ENCODE data around the gene LYST. TPM values are rescaled to one million over a fixed set of nuclear protein-coding genes. Genes with fewer than 3 reads are reported as not detected.
A peak's percentile ranks its signal among the peaks of the same experiment; 100 is the strongest.

LYST gene
- total RNA-seq, 1 donor from 2014 or later, result 52.1 TPM

DNA sequence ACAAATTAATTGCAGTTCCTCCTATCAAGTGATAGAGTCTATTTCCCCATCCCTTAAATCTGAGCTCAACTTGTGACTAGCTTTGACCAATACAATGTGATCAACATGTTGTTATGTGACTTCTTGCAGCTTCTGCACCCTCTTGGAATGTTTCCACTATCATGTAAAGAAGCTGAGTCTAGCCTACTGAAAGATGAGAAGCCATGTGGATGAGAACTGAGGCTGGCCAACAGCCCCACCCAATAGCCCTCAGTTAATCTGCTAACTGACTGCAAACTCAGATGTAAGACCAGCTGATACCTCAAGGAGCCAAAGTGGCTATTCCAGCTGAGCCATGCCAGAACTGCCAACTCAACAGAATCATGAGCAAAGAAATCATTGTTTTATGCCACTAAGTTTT, 44.0 kb downstream of the LYST start:
- DNase-seq (ENCODE audit: extremely low spot score in 2 of 2), result no peak
- Histone ChIP-seq H3K27ac (no peak overlapping the region), H3K4me1 (peaks cover 21% of the 10 kb centered on the region), H3K36me3 (peaks cover 0 to 7% of the 10 kb centered on the region in 2 donors), H3K4me3 (no peak overlapping the region), H3K9me3 (no peaks in the 10 kb centered on the region), H3K27me3 (no peaks in the 10 kb centered on the region)
- intact Hi-C loops (cut with DNase I), result no loop called here
- TF ChIP-seq POLR2AphosphoS5 (IDR thresholded peaks at IDR 0.05; ENCODE audit: insufficient read depth in 1 of 2, low read depth in 1 of 2) (no peak), POLR2A (IDR thresholded peaks at IDR 0.05) (no peak)
- TF ChIP-seq, protein P1, sequence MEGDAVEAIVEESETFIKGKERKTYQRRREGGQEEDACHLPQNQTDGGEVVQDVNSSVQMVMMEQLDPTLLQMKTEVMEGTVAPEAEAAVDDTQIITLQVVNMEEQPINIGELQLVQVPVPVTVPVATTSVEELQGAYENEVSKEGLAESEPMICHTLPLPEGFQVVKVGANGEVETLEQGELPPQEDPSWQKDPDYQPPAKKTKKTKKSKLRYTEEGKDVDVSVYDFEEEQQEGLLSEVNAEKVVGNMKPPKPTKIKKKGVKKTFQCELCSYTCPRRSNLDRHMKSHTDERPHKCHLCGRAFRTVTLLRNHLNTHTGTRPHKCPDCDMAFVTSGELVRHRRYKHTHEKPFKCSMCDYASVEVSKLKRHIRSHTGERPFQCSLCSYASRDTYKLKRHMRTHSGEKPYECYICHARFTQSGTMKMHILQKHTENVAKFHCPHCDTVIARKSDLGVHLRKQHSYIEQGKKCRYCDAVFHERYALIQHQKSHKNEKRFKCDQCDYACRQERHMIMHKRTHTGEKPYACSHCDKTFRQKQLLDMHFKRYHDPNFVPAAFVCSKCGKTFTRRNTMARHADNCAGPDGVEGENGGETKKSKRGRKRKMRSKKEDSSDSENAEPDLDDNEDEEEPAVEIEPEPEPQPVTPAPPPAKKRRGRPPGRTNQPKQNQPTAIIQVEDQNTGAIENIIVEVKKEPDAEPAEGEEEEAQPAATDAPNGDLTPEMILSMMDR (IDR thresholded peaks at IDR 0.05), result no peak

DNA sequence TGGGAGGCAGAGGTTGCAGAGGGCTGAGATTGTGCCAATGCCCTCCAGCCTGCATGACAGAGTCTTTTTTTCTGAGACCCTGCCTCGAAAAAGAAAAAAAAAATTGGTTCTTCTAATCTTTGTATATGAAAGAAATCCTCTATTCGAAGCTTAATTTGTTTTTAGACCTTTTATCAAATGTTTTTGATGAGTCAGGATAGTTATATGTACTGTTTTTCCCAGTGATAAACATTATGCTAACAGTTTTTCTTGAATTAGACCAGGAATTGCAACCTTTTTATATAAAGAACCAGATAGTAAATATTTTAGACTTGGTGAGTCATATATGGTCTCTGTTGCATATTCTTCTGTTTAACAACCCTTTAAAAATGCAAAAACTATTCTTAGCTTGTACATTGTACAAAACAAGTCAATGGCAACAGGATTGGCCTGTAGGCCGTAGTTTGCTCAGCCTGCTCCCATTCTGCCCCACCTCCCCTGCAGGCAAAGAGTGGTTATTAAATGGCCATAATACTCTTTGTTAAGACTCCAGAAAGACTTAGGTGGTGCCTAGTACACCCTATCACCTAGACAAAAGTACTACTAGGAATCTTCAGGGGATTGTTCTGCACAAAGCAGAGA, 45.2 kb downstream of the LYST start:
- Histone ChIP-seq H3K4me1 (peaks cover 21% of the 10 kb centered on the region), H3K9me3 (no peaks in the 10 kb centered on the region), H3K36me3 (peaks cover 0 to 7% of the 10 kb centered on the region in 2 donors), H3K27me3 (no peaks in the 10 kb centered on the region), H3K4me3 (no peak overlapping the region), H3K27ac (peak overlapping the region; percentile 32)
- TF ChIP-seq, protein P1 (IDR thresholded peaks at IDR 0.05), result no peak
- no peak for TF ChIP-seq POLR2AphosphoS5 (IDR thresholded peaks at IDR 0.05; ENCODE audit: insufficient read depth in 1 of 2, low read depth in 1 of 2)
- TF ChIP-seq POLR2A (IDR thresholded peaks at IDR 0.05), result no peak
- no peak for DNase-seq (ENCODE audit: extremely low spot score in 2 of 2)
- intact Hi-C loops (cut with DNase I), result no loop called here

DNA sequence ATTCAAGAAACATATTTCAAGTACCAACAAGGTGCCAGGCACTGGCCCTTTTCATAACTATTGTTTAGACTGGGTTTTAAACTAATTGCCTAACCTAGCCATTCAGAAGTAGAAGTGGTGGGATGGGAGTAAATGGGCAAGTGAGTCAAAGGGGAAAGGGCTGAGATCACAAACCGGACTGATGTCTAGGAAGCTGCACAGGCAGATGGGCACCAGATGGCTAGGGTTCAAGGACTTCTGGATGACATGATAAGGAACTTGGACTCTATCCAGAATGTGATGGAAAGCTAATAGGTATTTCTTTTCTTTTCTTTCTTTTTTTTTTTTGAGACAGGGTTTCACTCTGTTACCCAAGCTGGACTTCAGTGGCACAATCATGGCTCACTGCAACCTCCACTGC, 46.6 kb downstream of the LYST start:
- TF ChIP-seq POLR2A (IDR thresholded peaks at IDR 0.05), result no peak
- TF ChIP-seq, protein P1 (IDR thresholded peaks at IDR 0.05), result no peak
- TF ChIP-seq POLR2AphosphoS5 (IDR thresholded peaks at IDR 0.05; ENCODE audit: insufficient read depth in 1 of 2, low read depth in 1 of 2), result no peak
- peaks cover 21% of the 10 kb centered on the region for H3K4me1 ChIP-seq
- no peak overlapping the region for H3K27ac ChIP-seq
- H3K36me3 ChIP-seq, result peaks cover 0 to 7% of the 10 kb centered on the region in 2 donors
- no peaks in the 10 kb centered on the region for H3K27me3 ChIP-seq
- intact Hi-C loops (cut with DNase I), result no loop called here
- no peaks in the 10 kb centered on the region for H3K9me3 ChIP-seq
- DNase-seq (ENCODE audit: extremely low spot score in 2 of 2), result no peak
- H3K4me3 ChIP-seq, result no peak overlapping the region

DNA sequence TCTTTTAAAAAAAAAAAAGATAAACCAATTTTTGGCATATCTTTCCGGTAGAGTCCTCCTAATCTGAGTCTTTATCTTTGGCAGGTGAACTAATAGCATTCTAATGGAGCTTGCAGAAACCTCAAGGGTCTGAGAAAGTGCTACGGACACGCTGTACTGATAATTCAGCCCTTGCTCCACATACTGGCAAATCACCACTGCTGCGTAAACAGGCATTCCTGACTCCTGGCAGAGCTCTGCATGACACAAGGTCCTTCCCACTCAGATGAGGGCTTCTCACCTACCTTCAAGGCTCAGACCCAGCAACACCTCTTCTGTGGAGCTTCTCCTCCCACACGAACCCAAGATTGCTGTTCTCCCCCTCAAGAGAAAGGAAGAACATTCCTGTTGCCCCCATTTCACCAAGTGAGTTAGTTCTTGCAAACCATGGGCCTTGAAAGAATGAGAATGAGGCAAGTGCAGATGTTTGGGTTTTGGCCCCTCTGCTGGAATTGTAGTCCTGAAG, 48.0 kb downstream of the LYST start:
- intact Hi-C loops (cut with DNase I), result no loop called here
- TF ChIP-seq, protein P1 (IDR thresholded peaks at IDR 0.05), result no peak
- TF ChIP-seq POLR2AphosphoS5 (IDR thresholded peaks at IDR 0.05; ENCODE audit: insufficient read depth in 1 of 2, low read depth in 1 of 2) (no peak), POLR2A (IDR thresholded peaks at IDR 0.05) (no peak)
- Histone ChIP-seq H3K9me3 (no peaks in the 10 kb centered on the region), H3K27ac (no peak overlapping the region), H3K4me1 (peaks cover 21% of the 10 kb centered on the region), H3K27me3 (no peaks in the 10 kb centered on the region), H3K36me3 (peaks cover 0 to 5% of the 10 kb centered on the region in 2 donors), H3K4me3 (no peak overlapping the region)
- no peak for DNase-seq (ENCODE audit: extremely low spot score in 2 of 2)

DNA sequence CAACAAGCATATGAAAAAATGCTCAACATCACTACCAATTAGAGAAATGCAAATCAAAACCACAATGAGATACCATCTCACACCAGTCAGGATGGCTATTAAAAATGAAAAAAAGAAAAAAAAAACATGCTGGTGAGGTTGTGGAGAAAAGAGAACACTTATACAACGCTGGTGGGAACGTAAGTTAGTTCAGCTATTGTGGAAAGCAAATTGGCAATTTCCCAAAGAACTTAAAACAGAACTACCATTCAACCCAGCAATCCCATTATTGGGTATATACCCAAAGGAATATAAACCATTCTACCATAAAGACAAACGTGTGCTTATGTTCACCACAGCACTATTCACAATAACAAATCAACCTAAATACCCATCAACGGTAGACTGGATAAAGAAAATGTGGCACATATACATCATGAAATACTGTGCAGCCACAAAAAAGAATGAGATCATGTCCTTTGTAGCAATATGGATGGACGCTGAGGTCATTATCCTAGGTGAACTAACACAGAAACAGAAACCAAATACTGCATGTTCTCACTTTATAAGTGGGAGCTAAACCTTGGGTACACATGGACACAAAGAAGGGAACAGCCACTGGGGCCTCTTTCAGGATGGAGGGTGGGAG, 49.5 kb downstream of the LYST start:
- H3K36me3 ChIP-seq, result no peaks in the 10 kb centered on the region
- intact Hi-C loops (cut with DNase I), result no loop called here
- no peak overlapping the region for H3K4me3 ChIP-seq
- TF ChIP-seq POLR2A (IDR thresholded peaks at IDR 0.05) (no peak), POLR2AphosphoS5 (IDR thresholded peaks at IDR 0.05; ENCODE audit: insufficient read depth in 1 of 2, low read depth in 1 of 2) (no peak)
- TF ChIP-seq, protein P1 (IDR thresholded peaks at IDR 0.05), result no peak
- DNase-seq (ENCODE audit: extremely low spot score in 2 of 2), result no peak
- peaks cover 12% of the 10 kb centered on the region for H3K4me1 ChIP-seq
- H3K27ac ChIP-seq, result no peak overlapping the region
- H3K27me3 ChIP-seq, result no peaks in the 10 kb centered on the region
- H3K9me3 ChIP-seq, result no peaks in the 10 kb centered on the region
